OCI-LY1 (cell line): Measurements from ENCODE around the gene DYNC1H1.

ENCODE experiments used
- H2AFZ ChIP-seq: fragments of 200-600 bp; sonication (generic), shearing (Covaris generic); 2 replicates; pipeline ENCODE4 v1.6.0; 2014; ENCODE audit warnings: antibody characterized with exemption, mild to moderate bottlenecking, low read length
- H3F3A ChIP-seq: fragments of 200-600 bp; sonication (generic), shearing (Covaris generic); 2 replicates; pipeline ENCODE4 v1.6.0; 2014; ENCODE audit warnings: mild to moderate bottlenecking, antibody characterized with exemption, low read length, moderate library complexity; ENCODE audit not compliant: insufficient read depth
- H3K27ac ChIP-seq: fragments of 200-600 bp; sonication (generic); 2 replicates; pipeline ENCODE4 v1.5.1; 2014; ENCODE audit warnings: low read length, mixed run types, mild to moderate bottlenecking, low read depth; ENCODE audit not compliant: poor library complexity, severe bottlenecking
- H3K27me3 ChIP-seq: fragments of 200-600 bp; sonication (generic); 2 replicates; pipeline ENCODE4 v1.6.0; 2014; ENCODE audit warnings: antibody characterized with exemption, mild to moderate bottlenecking, low read length, moderate library complexity; ENCODE audit not compliant: insufficient read depth
- H3K36me3 ChIP-seq: fragments of 200-600 bp; sonication (generic); 2 replicates; pipeline ENCODE4 v1.6.1; 2014; ENCODE audit warnings: mild to moderate bottlenecking, antibody characterized with exemption, low read length, moderate library complexity, mixed read lengths; ENCODE audit not compliant: insufficient read depth
- H3K4me1 ChIP-seq: fragments of 200-600 bp; sonication (generic); 2 replicates; pipeline ENCODE4 v1.5.1; 2014; ENCODE audit warnings: mild to moderate bottlenecking, low read length, moderate library complexity; ENCODE audit not compliant: insufficient read depth, severe bottlenecking
- H3K4me2 ChIP-seq: fragments of 200-600 bp; sonication (generic), shearing (Covaris generic); 2 replicates; pipeline ENCODE4 v1.6.1; 2014; ENCODE audit warnings: low read length
- H3K4me3 ChIP-seq: fragments of 200-600 bp; sonication (generic); 2 replicates; pipeline ENCODE4 v1.5.1; 2014; ENCODE audit warnings: low read length, low read depth, mild to moderate bottlenecking, mixed read lengths; ENCODE audit not compliant: poor library complexity, severe bottlenecking
- H3K79me2 ChIP-seq: fragments of 200-600 bp; shearing (Covaris generic); 2 replicates; pipeline ENCODE4 v1.6.1; 2016; ENCODE audit warnings: mixed run types, low read length, mixed read lengths; ENCODE audit not compliant: insufficient read depth
- H3K9ac ChIP-seq: fragments of 200-600 bp; sonication (generic), shearing (Covaris generic); 2 replicates; pipeline ENCODE4 v1.6.1; 2014; ENCODE audit warnings: mild to moderate bottlenecking, low read length, mixed read lengths
- H3K9me2 ChIP-seq: fragments of 200-600 bp; sonication (generic), shearing (Covaris generic); 2 replicates; pipeline ENCODE4 v1.6.1; 2014; ENCODE audit warnings: low read depth, mild to moderate bottlenecking, low read length, mixed read lengths
- H3K9me3 ChIP-seq: fragments of 200-600 bp; shearing (Covaris generic); 2 replicates; pipeline ENCODE4 v1.6.1; 2014; ENCODE audit warnings: low read length, mixed read lengths
- H4K20me1 ChIP-seq: fragments of 200-600 bp; sonication (generic), shearing (Covaris generic); 2 replicates; pipeline ENCODE4 v1.6.0; 2016; ENCODE audit warnings: mild to moderate bottlenecking, low read length; ENCODE audit not compliant: insufficient read depth
- EZH2 ChIP-seq: fragments of 200-600 bp; sonication (generic), shearing (Covaris generic); IDR thresholded peaks from 2 replicates; pipeline ENCODE4 v1.8.0; 2017; ENCODE audit warnings: borderline replicate concordance, mixed run types, mild to moderate bottlenecking, antibody characterized with exemption, low read length, moderate library complexity, mixed read lengths
- TF ChIP-seq, protein P1 (sequence below): fragments of 200-600 bp; sonication (generic), shearing (Covaris generic); IDR thresholded peaks from 2 replicates; pipeline ENCODE4 v1.5.1; 2017; ENCODE audit warnings: mild to moderate bottlenecking, antibody characterized with exemption, low read length, moderate library complexity, mixed read lengths

Gene DYNC1H1

GRCh38 chr14:101955695-101956161 is 8.6 kb upstream of the DYNC1H1 start:
- Histone ChIP-seq H3K27me3 (no peaks in the 10 kb centered on the region), H3K36me3 (no peaks in the 10 kb centered on the region), H4K20me1 (no peaks in the 10 kb centered on the region), H3K27ac (no peak overlapping the region), H3K4me1 (peaks cover 6% of the 10 kb centered on the region), H3K9me3 (no peaks in the 10 kb centered on the region), H2AFZ (no peak overlapping the region), H3K79me2 (no peaks in the 10 kb centered on the region), H3K9ac (no peak overlapping the region), H3K9me2 (no peaks in the 10 kb centered on the region), H3K4me3 (no peak overlapping the region), H3K4me2 (no peak overlapping the region), H3F3A (no peaks in the 10 kb centered on the region)
- no peak for TF ChIP-seq EZH2
- TF ChIP-seq, protein P1, sequence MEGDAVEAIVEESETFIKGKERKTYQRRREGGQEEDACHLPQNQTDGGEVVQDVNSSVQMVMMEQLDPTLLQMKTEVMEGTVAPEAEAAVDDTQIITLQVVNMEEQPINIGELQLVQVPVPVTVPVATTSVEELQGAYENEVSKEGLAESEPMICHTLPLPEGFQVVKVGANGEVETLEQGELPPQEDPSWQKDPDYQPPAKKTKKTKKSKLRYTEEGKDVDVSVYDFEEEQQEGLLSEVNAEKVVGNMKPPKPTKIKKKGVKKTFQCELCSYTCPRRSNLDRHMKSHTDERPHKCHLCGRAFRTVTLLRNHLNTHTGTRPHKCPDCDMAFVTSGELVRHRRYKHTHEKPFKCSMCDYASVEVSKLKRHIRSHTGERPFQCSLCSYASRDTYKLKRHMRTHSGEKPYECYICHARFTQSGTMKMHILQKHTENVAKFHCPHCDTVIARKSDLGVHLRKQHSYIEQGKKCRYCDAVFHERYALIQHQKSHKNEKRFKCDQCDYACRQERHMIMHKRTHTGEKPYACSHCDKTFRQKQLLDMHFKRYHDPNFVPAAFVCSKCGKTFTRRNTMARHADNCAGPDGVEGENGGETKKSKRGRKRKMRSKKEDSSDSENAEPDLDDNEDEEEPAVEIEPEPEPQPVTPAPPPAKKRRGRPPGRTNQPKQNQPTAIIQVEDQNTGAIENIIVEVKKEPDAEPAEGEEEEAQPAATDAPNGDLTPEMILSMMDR: no peak

DNA sequence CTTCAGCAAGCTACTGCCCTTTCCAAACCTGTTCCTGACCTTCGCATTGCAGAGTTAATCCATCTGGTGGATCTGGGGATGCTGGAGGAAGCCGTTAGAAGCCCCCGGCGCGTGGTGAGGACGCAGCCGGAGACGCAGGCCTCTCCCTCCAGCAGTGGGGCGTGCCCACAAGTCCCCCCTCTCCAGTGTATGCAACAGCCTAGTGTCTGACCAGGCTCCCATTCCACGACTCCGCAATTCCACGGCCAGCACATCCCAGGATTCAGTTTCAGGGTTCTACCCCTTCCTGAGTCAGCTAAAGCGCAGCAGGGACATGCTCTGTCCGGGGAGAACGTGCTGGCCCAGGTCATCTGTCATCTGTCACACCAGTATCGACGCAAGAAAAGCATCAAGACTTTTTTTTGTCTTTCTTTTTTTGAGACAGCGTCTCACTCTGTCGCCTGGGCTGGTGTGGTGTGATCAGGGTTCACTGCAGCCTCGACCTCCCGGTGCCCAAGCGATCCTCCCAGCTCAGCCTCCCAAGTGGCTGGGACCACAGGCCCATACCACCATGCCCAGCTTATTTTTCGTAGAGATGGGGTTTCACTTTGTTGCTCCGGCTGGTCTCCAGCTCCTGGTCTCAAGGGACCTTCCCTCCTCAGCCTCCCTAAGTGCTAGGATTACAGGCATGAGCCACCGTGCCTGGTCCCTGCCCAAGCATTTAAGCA is 8.0 kb upstream of the DYNC1H1 start:
- no peak overlapping the region for H3K9ac ChIP-seq
- no peaks in the 10 kb centered on the region for H3F3A ChIP-seq
- no peak overlapping the region for H3K27ac ChIP-seq
- no peaks in the 10 kb centered on the region for H3K9me2 ChIP-seq
- peaks cover 10% of the 10 kb centered on the region for H3K4me1 ChIP-seq
- H4K20me1 ChIP-seq: no peaks in the 10 kb centered on the region
- no peak overlapping the region for H2AFZ ChIP-seq
- TF ChIP-seq EZH2: no peak
- TF ChIP-seq, protein P1: no peak
- H3K4me3 ChIP-seq: no peak overlapping the region
- H3K9me3 ChIP-seq: no peaks in the 10 kb centered on the region
- no peaks in the 10 kb centered on the region for H3K27me3 ChIP-seq
- H3K4me2 ChIP-seq: no peak overlapping the region
- H3K79me2 ChIP-seq: no peaks in the 10 kb centered on the region
- no peaks in the 10 kb centered on the region for H3K36me3 ChIP-seq

DNA sequence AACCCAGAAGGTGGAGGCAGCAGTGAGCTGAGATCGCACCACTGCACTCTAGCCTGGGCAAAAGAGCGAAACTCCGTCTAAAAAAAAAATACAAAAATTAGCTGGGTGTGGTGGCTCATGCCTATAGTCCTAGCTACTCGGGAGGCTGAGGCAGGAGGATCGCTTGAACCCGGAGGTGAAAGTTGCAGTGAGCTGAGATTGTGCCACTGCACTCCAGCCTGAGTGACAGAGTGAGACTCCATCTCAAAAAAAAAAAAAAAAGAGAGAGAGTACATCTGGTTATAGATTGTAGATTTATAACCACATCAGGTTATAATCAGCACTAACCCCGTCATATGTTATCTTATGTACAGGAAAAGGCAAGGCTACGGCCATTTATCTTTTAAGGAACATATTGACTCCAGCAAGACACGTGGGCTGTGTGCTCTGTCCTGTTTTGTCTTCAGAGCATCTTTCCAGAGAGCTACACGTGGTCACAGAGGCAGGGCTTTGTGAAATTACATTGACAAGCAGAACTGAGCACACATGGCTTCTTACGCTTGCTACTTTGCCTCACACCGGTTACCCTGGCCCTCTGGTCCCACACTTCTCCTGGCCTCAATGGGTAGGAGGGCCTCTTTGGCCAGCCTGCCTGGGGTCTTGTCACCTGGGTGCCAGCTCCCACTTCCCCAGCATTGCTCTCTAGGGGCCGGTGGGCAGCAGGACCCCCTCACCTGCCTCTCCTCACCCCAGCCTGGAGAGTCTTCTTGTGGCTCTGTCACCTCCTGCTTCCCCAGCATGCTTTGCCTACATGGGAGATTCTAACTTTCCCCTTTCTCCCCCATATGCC is 6.8 kb upstream of the DYNC1H1 start:
- no peak overlapping the region for H2AFZ ChIP-seq
- H3K9me2 ChIP-seq: no peaks in the 10 kb centered on the region
- H3K79me2 ChIP-seq: no peaks in the 10 kb centered on the region
- H3K27me3 ChIP-seq: no peaks in the 10 kb centered on the region
- no peaks in the 10 kb centered on the region for H3F3A ChIP-seq
- TF ChIP-seq, protein P1: no peak
- TF ChIP-seq EZH2: no peak
- no peak overlapping the region for H3K4me2 ChIP-seq
- no peaks in the 10 kb centered on the region for H4K20me1 ChIP-seq
- H3K27ac ChIP-seq: no peak overlapping the region
- H3K4me1 ChIP-seq: peaks cover 13% of the 10 kb centered on the region
- no peaks in the 10 kb centered on the region for H3K9me3 ChIP-seq
- no peak overlapping the region for H3K4me3 ChIP-seq
- H3K36me3 ChIP-seq: no peaks in the 10 kb centered on the region
- no peak overlapping the region for H3K9ac ChIP-seq
